Endothelial cell of umbilical vein (primary cell): ENCODE results near the gene RRAS. TPM values are rescaled to one million over a fixed set of nuclear protein-coding genes. Genes with fewer than 3 reads are reported as not detected.
A peak's percentile ranks its signal among the peaks of the same experiment; 100 is the strongest.

Experiments used
- BruUV-seq: library from RNA; stranded (reverse); fragments of 400-500 nt; replicated peaks from 2 replicates; lab custom pipeline; 2021; lab: Mats Ljungman, UMichigan
- CTCF ChIA-PET: fragments of 300-600, 350-600 bp; sonication (Branson Sonifier 250); formaldehyde crosslinking; loops from one replicate; lab custom pipeline; 2021; ENCODE audit warnings: antibody characterized with exemption, inconsistent platforms; lab: Charles Lee
- POLR2A ChIA-PET: fragments of 300-600, 350-600 bp; sonication (Branson Sonifier 250); formaldehyde crosslinking; loops from one replicate; lab custom pipeline; 2021; ENCODE audit warnings: antibody characterized with exemption, inconsistent platforms; lab: Charles Lee
- DNase-seq: peaks from one replicate; pipeline ENCODE4 v3.0.0-alpha.2; 2011; ENCODE audit warnings: low read depth, low spot score
- FAIRE-seq: peaks from 2 replicates; lab custom pipeline; 2011; peaks lifted over from hg19 to GRCh38; lab: Jason Lieb, UNC
- H2AFZ ChIP-seq: 2 replicates; pipeline ENCODE4 v1.6.0; 2012; ENCODE audit warnings: low read depth, low read length, control low read depth, inconsistent platforms
- H3K27ac ChIP-seq: 2 replicates; pipeline ENCODE4 v1.5.1; 2011; ENCODE audit warnings: low read depth, mild to moderate bottlenecking, control low read depth, low read length, moderate library complexity; ENCODE audit not compliant: insufficient read depth
- H3K27me3 ChIP-seq, 2 experiments: 2 replicates each; pipeline versions ENCODE4 v1.6.0 to v1.6.1; 2011; ENCODE audit warnings: low read length in 2 of 2, mixed read lengths in 1 of 2; ENCODE audit not compliant: control insufficient read depth in 2 of 2, insufficient read depth in 2 of 2
- H3K36me3 ChIP-seq, 2 experiments: 2 replicates in 1 of 2; 3 replicates in 1 of 2; pipeline ENCODE4 v1.5.1; 2011; ENCODE audit warnings: low read length in 2 of 2, mild to moderate bottlenecking in 1 of 2, moderate library complexity in 1 of 2; ENCODE audit not compliant: control insufficient read depth in 2 of 2, insufficient read depth in 2 of 2; ENCODE audit errors: extremely low read depth in 1 of 2
- H3K4me1 ChIP-seq: 3 replicates; pipeline ENCODE4 v1.5.1; 2011; ENCODE audit warnings: mild to moderate bottlenecking, low read length; ENCODE audit not compliant: control insufficient read depth, insufficient read depth; ENCODE audit errors: extremely low read depth
- H3K4me2 ChIP-seq: 2 replicates; pipeline ENCODE4 v1.6.1; 2011; ENCODE audit warnings: low read length, control low read depth, mixed read lengths; ENCODE audit not compliant: insufficient read depth
- H3K4me3 ChIP-seq, 3 experiments: fragments of 200-600 bp in 1 of 3; sonication (generic), shearing (Covaris generic) in 1 of 3; replicated peaks in 1 of 3; 2 replicates each; pipeline ENCODE4 v1.5.1; 2011 to 2016; ENCODE audit warnings: control low read depth in 3 of 3, low read length in 3 of 3, mild to moderate bottlenecking in 2 of 3, inconsistent platforms in 1 of 3, low read depth in 1 of 3, moderate library complexity in 1 of 3; ENCODE audit not compliant: insufficient read depth in 1 of 3
- H3K79me2 ChIP-seq: 2 replicates; pipeline ENCODE4 v1.6.0; 2012; ENCODE audit warnings: low read length, inconsistent platforms; ENCODE audit not compliant: control insufficient read depth, insufficient read depth
- H3K9ac ChIP-seq: replicated peaks from 2 replicates; pipeline ENCODE3; 2011; ENCODE audit warnings: low read length, control low read depth; ENCODE audit not compliant: insufficient read depth; ENCODE audit errors: extremely low read depth
- H3K9me1 ChIP-seq: replicated peaks from 3 replicates; pipeline ENCODE4 v1.6.0; 2011; ENCODE audit warnings: mild to moderate bottlenecking, low read length; ENCODE audit not compliant: control insufficient read depth, insufficient read depth; ENCODE audit errors: extremely low read depth
- H3K9me3 ChIP-seq: replicated peaks from 2 replicates; pipeline ENCODE4 v1.5.1; 2012; ENCODE audit warnings: low read length, inconsistent platforms; ENCODE audit not compliant: control insufficient read depth, insufficient read depth
- H4K20me1 ChIP-seq: replicated peaks from 2 replicates; pipeline ENCODE3; 2011; ENCODE audit warnings: mild to moderate bottlenecking, low read length; ENCODE audit not compliant: control insufficient read depth, insufficient read depth; ENCODE audit errors: extremely low read depth
- EZH2 ChIP-seq: IDR thresholded peaks from 2 replicates; pipeline ENCODE4 v1.6.1; 2012; ENCODE audit warnings: borderline replicate concordance, low read depth, mild to moderate bottlenecking, moderate library complexity, low read length, inconsistent platforms; ENCODE audit not compliant: severe bottlenecking
- FOS ChIP-seq: IDR thresholded peaks from 2 replicates; pipeline ENCODE4 v1.6.1; 2011; ENCODE audit warnings: mild to moderate bottlenecking, low read length, moderate library complexity, borderline replicate concordance; ENCODE audit not compliant: insufficient read depth
- JUN ChIP-seq: IDR thresholded peaks from 2 replicates; pipeline ENCODE4 v1.6.1; 2011; ENCODE audit warnings: borderline replicate concordance, low read depth; ENCODE audit not compliant: insufficient read length, insufficient read depth
- POLR2A ChIP-seq: IDR thresholded peaks from 2 replicates; pipeline ENCODE4 v1.6.1; 2012; ENCODE audit warnings: low read depth, mild to moderate bottlenecking, control low read depth, low read length
- POLR2AphosphoS5 ChIP-seq: IDR thresholded peaks from 2 replicates; pipeline ENCODE4 v1.6.1; 2012; ENCODE audit warnings: low read depth, mild to moderate bottlenecking, control low read depth, low read length, moderate library complexity; ENCODE audit not compliant: insufficient read depth
- dilution Hi-C: fragments of 300-500 bp; cut with MboI; formaldehyde crosslinking; loops from one replicate; pipeline ENCODE4 v1.15.0; 2019; ENCODE audit warnings: low sequenced_read_pairs; ENCODE audit not compliant: extremely low pct_ligation_motif_present
- intact Hi-C: fragments of 100-400 bp; cut with micrococcal nuclease; formaldehyde crosslinking; loops from one replicate; pipeline ENCODE4 v1.10.0; 2022
- polyA plus RNA-seq, 4 experiments: library from polyadenylated mRNA; depleted of rRNA in 3 of 4; stranded (reverse) in 3 of 4; unstranded in 1 of 4; fragments of >200 nt; gene quantifications; 2 replicates each; pipeline versions ENCODE4 v1.2.1 to v1.2.3, GENCODE V29; 2011 to 2012; ENCODE audit warnings: missing spikeins in 1 of 4
- total RNA-seq: library from RNA; stranded (reverse); gene quantifications from 2 replicates; pipeline ENCODE4 v1.2.3, GENCODE V29; 2021
- TF ChIP-seq, protein P1 (sequence below): IDR thresholded peaks from 2 replicates; pipeline ENCODE4 v1.6.1; 2011; ENCODE audit not compliant: insufficient read depth, insufficient read length
- TF ChIP-seq, protein P2 (sequence below), 2 donors: IDR thresholded peaks; 1 replicate in 1 of 2; 2 replicates in 1 of 2; pipeline ENCODE4 v1.5.1; 2011; ENCODE audit warnings: low read length in 2 of 2, mild to moderate bottlenecking in 2 of 2, moderate library complexity in 2 of 2, control low read depth in 1 of 2, inconsistent platforms in 1 of 2, low read depth in 1 of 2; ENCODE audit not compliant: insufficient read depth in 1 of 2; ENCODE audit errors: extremely low read depth in 1 of 2

The RRAS gene
- total and polyA plus RNA-seq, 2 donors (not counting 3 experiments of a cell fraction or from before 2014, with no cell fraction given), result 89.5 to 250 TPM

DNA sequence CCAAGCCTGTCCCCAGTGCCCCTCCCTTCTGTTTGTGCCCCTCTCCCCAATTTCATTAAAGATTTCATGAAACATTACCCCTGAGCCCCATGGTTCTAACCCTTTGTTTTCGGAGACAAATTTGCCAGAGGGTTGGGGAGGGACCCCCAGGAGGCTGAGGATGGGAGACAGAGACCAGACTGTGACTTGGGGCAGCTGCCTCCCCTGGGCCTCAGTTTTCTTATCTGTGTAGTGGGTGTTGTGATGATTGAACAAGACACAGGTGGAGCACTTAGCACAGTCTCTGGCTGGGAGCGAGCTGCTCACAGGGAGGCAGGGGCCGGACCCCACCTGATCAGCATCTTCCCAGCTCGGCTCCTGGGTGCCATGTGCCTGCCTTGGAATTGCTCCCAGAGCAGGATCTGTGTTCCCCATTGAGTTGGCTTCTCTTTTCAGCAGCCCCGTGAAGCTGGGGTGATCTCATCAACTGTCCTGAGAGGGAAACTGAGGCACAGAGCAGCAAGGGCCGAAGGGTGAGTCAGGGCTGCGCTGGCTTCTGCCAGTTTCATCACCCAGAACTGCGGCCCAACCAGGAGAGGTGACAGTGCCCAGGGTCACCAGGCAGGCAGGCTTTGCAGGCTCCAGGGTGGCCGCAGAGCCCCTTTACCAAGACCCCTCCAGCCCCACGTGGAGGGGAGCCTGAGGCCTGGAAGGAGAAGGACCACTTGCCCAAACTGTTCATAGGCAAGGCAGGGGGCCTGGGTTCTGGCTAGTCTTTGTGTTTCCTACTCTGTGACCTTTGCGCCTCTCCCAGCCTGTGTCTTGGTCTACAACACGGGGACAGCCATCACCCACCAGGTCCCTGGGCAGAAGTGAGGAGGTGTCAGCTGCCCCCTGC, 18.9 kb upstream of the RRAS start:
- H2AFZ ChIP-seq, result no peak overlapping the region
- TF ChIP-seq POLR2A, result peak; percentile 6
- no peak for TF ChIP-seq JUN
- TF ChIP-seq, protein P1, sequence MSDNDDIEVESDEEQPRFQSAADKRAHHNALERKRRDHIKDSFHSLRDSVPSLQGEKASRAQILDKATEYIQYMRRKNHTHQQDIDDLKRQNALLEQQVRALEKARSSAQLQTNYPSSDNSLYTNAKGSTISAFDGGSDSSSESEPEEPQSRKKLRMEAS, result no peak
- TF ChIP-seq POLR2AphosphoS5, result no peak
- no peak for TF ChIP-seq FOS
- no peaks in the 10 kb centered on the region for H3K4me1 ChIP-seq
- peaks cover 17 to 74% of the 10 kb centered on the region in 2 experiments for H3K36me3 ChIP-seq
- H3K27me3 ChIP-seq, result no peaks in the 10 kb centered on the region
- H3K9me3 ChIP-seq, result no peaks in the 10 kb centered on the region
- H3K9ac ChIP-seq, result no peak overlapping the region
- no peak for DNase-seq
- H4K20me1 ChIP-seq, result no peaks in the 10 kb centered on the region
- H3K79me2 ChIP-seq, result no peaks in the 10 kb centered on the region
- no peak for FAIRE-seq
- CTCF ChIA-PET, result interaction anchor here (1.5 kb wide), 1 partner anchor 10 kb away, joined by 3 read pairs; no protein-coding TSS in a partner anchor
- no peaks in the 10 kb centered on the region for H3K9me1 ChIP-seq
- no peak overlapping the region for H3K4me3 ChIP-seq
- dilution Hi-C loops, result no loop called here
- intact Hi-C loops, result no loop called here
- POLR2A ChIA-PET, result no interaction called here
- BruUV-seq, result no TSS peak
- no peak overlapping the region for H3K27ac ChIP-seq
- no peak overlapping the region for H3K4me2 ChIP-seq

- no peak overlapping the region for H3K4me3 ChIP-seq
- H4K20me1 ChIP-seq, result no peaks in the 10 kb centered on the region
- no peak overlapping the region for H3K27ac ChIP-seq
- no peak overlapping the region for H2AFZ ChIP-seq
- no peak for FAIRE-seq
- no peak for TF ChIP-seq JUN
- TF ChIP-seq, protein P1, result no peak
- no peak for TF ChIP-seq EZH2
- TF ChIP-seq, protein P2, sequence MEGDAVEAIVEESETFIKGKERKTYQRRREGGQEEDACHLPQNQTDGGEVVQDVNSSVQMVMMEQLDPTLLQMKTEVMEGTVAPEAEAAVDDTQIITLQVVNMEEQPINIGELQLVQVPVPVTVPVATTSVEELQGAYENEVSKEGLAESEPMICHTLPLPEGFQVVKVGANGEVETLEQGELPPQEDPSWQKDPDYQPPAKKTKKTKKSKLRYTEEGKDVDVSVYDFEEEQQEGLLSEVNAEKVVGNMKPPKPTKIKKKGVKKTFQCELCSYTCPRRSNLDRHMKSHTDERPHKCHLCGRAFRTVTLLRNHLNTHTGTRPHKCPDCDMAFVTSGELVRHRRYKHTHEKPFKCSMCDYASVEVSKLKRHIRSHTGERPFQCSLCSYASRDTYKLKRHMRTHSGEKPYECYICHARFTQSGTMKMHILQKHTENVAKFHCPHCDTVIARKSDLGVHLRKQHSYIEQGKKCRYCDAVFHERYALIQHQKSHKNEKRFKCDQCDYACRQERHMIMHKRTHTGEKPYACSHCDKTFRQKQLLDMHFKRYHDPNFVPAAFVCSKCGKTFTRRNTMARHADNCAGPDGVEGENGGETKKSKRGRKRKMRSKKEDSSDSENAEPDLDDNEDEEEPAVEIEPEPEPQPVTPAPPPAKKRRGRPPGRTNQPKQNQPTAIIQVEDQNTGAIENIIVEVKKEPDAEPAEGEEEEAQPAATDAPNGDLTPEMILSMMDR (IDR thresholded peaks at IDR 0.05; ENCODE audit: extremely low read depth in 1 of 2, insufficient read depth in 1 of 2, low read depth in 1 of 2, low read length in 2 of 2), result no peak
- H3K9ac ChIP-seq, result no peak overlapping the region
- no peaks in the 10 kb centered on the region for H3K9me3 ChIP-seq
- ChIA-PET CTCF (interaction anchor here (0.6 to 1.5 kb wide), 3 partner anchors 11 to 24 kb away, joined by 3 to 6 read pairs (median 4); no protein-coding TSS in a partner anchor), POLR2A (no interaction called here)
- H3K79me2 ChIP-seq, result no peaks in the 10 kb centered on the region
- H3K4me2 ChIP-seq, result no peak overlapping the region
- BruUV-seq, result TSS peak; percentile 93
- H3K9me1 ChIP-seq, result no peaks in the 10 kb centered on the region
- peaks cover 17 to 73% of the 10 kb centered on the region in 2 experiments for H3K36me3 ChIP-seq
- H3K27me3 ChIP-seq, result no peaks in the 10 kb centered on the region
- dilution Hi-C loops, result no loop called here
- H3K4me1 ChIP-seq, result no peaks in the 10 kb centered on the region
- intact Hi-C loops, result no loop called here
- DNase-seq, result no peak
These were observed 18.2 kb upstream of the RRAS start for GRCh38 chr19:49658139-49658517.
